NCI-H1694 (cell line): ENCODE data around the gene SRP68.

ENCODE experiments used
- DNase-seq: peaks from one replicate; lab custom pipeline; 2025; lab: John Stamatoyannopoulos, UW

The SRP68 gene

GRCh38 chr17:75996665-75997590 lies 75.4 kb downstream of the SRP68 start:
- no peak for DNase-seq

- no peak for DNase-seq
Observed at GRCh38 chr17:75995385-75995925, 76.9 kb downstream of the SRP68 start.

GRCh38 chr17:75994802-75995370 lies 77.4 kb downstream of the SRP68 start:
- no peak for DNase-seq

- no peak for DNase-seq
Observed at GRCh38 chr17:75991396-75991795, 80.9 kb downstream of the SRP68 start.
